BJ (cell line): ENCODE measurements around the gene ANO10. TPM values are rescaled to one million over a fixed set of nuclear protein-coding genes. Genes with fewer than 3 reads are reported as not detected.

Source experiments
- CTCF ChIA-PET: fragments of 350-600 bp; formaldehyde crosslinking; extraction: SDS; loops from one replicate; lab custom pipeline; 2021; ENCODE audit warnings: antibody characterized with exemption, inconsistent platforms; lab: Yijun Ruan, JAX
- POLR2A ChIA-PET: fragments of 300-600 bp; sonication (Branson Sonifier 250); formaldehyde crosslinking; extraction: SDS; loops from one replicate; lab custom pipeline; 2021; ENCODE audit warnings: antibody characterized with exemption; lab: Charles Lee
- DNase-seq: peaks from one replicate; pipeline ENCODE4 v3.0.0-alpha.2; 2011; ENCODE audit warnings: low read depth
- H3K27me3 ChIP-seq: 2 replicates; pipeline ENCODE4 v1.6.0; 2011; ENCODE audit warnings: low read length; ENCODE audit not compliant: control insufficient read depth, insufficient read depth
- H3K36me3 ChIP-seq: 2 replicates; pipeline ENCODE4 v1.5.1; 2011; ENCODE audit warnings: low read length; ENCODE audit not compliant: control insufficient read depth, insufficient read depth
- H3K4me3 ChIP-seq: 2 replicates; pipeline ENCODE4 v1.5.1; 2011; ENCODE audit warnings: low read depth, mild to moderate bottlenecking, control low read depth, low read length
- polyA plus RNA-seq: library from polyadenylated mRNA; depleted of rRNA; stranded (reverse); fragments of >200 nt; gene quantifications from 2 replicates; pipeline ENCODE4 v1.2.3, GENCODE V29; 2011
- TF ChIP-seq, protein P1 (sequence below): IDR thresholded peaks from 2 replicates; pipeline ENCODE4 v1.5.1; 2011; ENCODE audit warnings: low read depth, mild to moderate bottlenecking, control low read depth, inconsistent platforms, low read length, moderate library complexity; ENCODE audit not compliant: insufficient read depth

ANO10 gene
- polyA plus RNA-seq, 1 experiment: 36.6 TPM

DNA sequence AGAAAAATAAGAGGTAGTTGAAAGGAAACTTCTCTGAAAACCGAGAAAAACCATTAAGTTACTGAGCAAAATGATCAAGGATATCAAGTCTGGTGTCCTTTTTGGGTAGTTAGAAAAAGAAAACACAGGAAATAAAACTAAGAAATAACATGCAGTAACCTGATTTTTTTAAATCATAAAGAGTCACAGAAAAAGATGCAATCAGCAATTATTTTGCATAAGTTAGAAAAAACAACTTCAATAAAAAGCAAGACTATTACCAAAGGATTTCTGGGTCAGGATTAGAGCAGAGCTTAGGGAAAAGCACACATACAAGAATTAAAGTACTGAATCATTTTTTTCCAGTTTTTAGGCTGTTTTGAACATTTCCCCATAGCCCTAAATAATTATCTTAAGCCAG is 28.5 kb upstream of the ANO10 start:
- CTCF ChIA-PET: no interaction called here
- Histone ChIP-seq H3K27me3 (no peaks in the 10 kb centered on the region), H3K4me3 (no peak overlapping the region), H3K36me3 (no peaks in the 10 kb centered on the region)
- POLR2A ChIA-PET: no interaction called here
- DNase-seq: no peak
- TF ChIP-seq, protein P1, sequence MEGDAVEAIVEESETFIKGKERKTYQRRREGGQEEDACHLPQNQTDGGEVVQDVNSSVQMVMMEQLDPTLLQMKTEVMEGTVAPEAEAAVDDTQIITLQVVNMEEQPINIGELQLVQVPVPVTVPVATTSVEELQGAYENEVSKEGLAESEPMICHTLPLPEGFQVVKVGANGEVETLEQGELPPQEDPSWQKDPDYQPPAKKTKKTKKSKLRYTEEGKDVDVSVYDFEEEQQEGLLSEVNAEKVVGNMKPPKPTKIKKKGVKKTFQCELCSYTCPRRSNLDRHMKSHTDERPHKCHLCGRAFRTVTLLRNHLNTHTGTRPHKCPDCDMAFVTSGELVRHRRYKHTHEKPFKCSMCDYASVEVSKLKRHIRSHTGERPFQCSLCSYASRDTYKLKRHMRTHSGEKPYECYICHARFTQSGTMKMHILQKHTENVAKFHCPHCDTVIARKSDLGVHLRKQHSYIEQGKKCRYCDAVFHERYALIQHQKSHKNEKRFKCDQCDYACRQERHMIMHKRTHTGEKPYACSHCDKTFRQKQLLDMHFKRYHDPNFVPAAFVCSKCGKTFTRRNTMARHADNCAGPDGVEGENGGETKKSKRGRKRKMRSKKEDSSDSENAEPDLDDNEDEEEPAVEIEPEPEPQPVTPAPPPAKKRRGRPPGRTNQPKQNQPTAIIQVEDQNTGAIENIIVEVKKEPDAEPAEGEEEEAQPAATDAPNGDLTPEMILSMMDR: no peak

DNA sequence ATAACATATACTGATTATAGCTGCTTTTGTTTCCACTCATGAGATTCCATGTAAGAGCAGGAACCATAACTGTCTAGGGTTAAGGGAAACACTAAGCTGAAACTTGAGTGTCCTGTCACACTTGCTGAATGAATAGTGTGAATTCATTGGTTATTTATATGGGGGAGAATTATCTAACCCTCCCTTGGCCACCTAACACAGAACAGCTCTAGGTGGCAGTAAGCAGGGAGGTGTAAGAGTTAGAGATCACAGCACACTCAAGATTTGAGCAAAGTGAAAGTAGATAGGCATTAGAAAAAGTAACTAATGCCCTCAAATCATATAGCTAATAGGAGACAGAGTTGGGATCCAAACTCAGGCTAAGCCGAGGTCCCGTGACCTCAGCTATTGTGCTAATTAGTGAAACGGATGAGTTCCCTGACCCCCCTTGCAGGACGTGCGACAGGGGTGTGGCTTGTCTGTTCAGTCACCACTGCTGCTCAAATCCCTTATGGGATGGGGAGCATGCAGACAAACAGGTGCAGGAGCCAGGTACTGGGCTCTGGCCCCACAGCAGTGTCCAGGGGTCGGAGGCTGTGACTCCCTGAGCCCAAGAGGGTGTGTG is 27.7 kb upstream of the ANO10 start:
- ChIA-PET POLR2A (no interaction called here), CTCF (interaction anchor here (0.6 kb wide), 1 partner anchor 17 kb away, joined by 3 read pairs; no protein-coding TSS in a partner anchor)
- no peak overlapping the region for H3K4me3 ChIP-seq

GRCh38 chr3:43648957-43649356 is 27.1 kb upstream of the ANO10 start:
- DNase-seq: no peak
- TF ChIP-seq, protein P1: no peak
- CTCF ChIA-PET: interaction anchor here (0.6 kb wide), 1 partner anchor 17 kb away, joined by 3 read pairs; no protein-coding TSS in a partner anchor
- Histone ChIP-seq H3K4me3 (no peak overlapping the region), H3K27me3 (no peaks in the 10 kb centered on the region; the same call in 1 of the 2 replicates), H3K36me3 (no peaks in the 10 kb centered on the region)
- POLR2A ChIA-PET: no interaction called here

More for the DNA sequence above, 27.7 kb upstream of the ANO10 start:
- TF ChIP-seq, protein P1: no peak
- DNase-seq: no peak
- H3K36me3 ChIP-seq: no peaks in the 10 kb centered on the region
- no peaks in the 10 kb centered on the region; the same call in 1 of the 2 replicates for H3K27me3 ChIP-seq

DNA sequence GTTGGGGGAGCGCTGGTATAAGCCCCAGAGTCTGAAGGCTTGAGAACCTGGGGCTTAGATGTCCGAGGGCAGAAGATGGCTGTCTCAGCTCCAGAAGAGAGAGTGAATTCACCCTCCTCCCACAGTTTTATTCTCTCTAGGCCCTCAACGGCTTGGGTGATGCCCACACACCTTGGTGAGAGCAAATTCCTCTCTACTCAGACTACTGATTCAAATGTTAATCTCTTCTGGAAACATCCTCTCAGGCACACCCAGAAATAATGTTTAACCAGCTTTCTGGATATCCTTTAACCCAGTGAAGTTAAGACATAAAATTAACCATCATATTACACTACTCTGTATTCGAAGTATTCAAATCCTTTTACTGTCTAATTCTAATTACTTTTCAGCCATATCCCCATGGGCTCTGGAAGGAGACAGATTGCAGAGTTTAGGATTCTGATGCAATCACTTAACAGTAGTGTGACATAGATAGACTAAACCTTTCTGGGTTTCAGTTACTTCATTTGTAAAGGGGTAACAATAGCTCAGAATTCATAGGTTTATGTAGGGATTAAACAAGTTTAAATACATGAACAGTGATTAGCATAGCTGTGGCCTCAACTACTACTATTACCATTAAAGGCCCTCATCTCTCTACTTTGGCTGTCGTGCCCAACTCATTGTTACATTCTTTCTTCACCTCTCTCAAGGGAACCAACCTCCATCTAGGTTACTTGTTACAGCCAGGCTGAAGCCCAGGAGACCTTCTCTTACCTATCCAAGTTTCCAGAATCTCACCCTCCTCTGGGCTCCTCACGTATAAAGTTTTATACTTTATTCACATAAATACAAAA is 25.7 kb upstream of the ANO10 start:
- TF ChIP-seq, protein P1: no peak
- no peaks in the 10 kb centered on the region for H3K36me3 ChIP-seq
- H3K27me3 ChIP-seq: no peaks in the 10 kb centered on the region; the same call in 1 of the 2 replicates
- ChIA-PET POLR2A (no interaction called here), CTCF (no interaction called here)
- no peak overlapping the region for H3K4me3 ChIP-seq
- DNase-seq: no peak

GRCh38 chr3:43644443-43644842 is 22.6 kb upstream of the ANO10 start:
- no peaks in the 10 kb centered on the region; the same call in 1 of the 2 replicates for H3K27me3 ChIP-seq
- POLR2A ChIA-PET: no interaction called here

More at GRCh38 chr3:43644443-43644842, 22.6 kb upstream of the ANO10 start:
- CTCF ChIA-PET: no interaction called here
- TF ChIP-seq, protein P1: no peak
- H3K36me3 ChIP-seq: no peaks in the 10 kb centered on the region
- DNase-seq: no peak
- H3K4me3 ChIP-seq: no peak overlapping the region
